ENCODE results near the gene MSN.

- no peak for TF ChIP-seq POLR2A (IDR thresholded peaks at IDR 0.05; ENCODE audit: low read depth, low read length)
- no peak for TF ChIP-seq TAF1 (IDR thresholded peaks at IDR 0.05; ENCODE audit: low read depth, low read length)
- no peak for TF ChIP-seq POLR2AphosphoS5 (IDR thresholded peaks at IDR 0.05; ENCODE audit: low read depth, low read length)
- TF ChIP-seq SPI1 (IDR thresholded peaks at IDR 0.05; ENCODE audit: low read depth, low read length): no peak
- TF ChIP-seq PAX5 (IDR thresholded peaks at IDR 0.05; ENCODE audit: insufficient read depth, low read length, severe bottlenecking): no peak
Measured at GRCh38 chrX:65689377-65689776, 21.9 kb downstream of the MSN start.
